HCT116 (cell line): ENCODE data around the gene CDK4. TPM values are rescaled to one million over a fixed set of nuclear protein-coding genes. Genes with fewer than 3 reads are reported as not detected.
"Not testable (repeated sequence)": the region's sequence is repeated elsewhere in the genome, so short reads cannot be mapped to it uniquely, and the experiment has no call there.

Source experiments
- ATAC-seq: fragments of 200-7000 bp; cut with Tn5 transposase; 2 replicates; pipeline ENCODE4 v1.9.1; 2020; ENCODE audit warnings: mild to moderate bottlenecking, moderate library complexity
- BruUV-seq: library from RNA; stranded (reverse); fragments of 400-500 nt; replicated peaks from 2 replicates; lab custom pipeline; 2021; lab: Mats Ljungman, UMichigan
- CTCF ChIA-PET: fragments of 300-600 bp; sonication (Branson Sonifier 250); formaldehyde crosslinking; loops from one replicate; lab custom pipeline; 2021; ENCODE audit warnings: antibody characterized with exemption; lab: Charles Lee
- POLR2A ChIA-PET: fragments of 300-600, 350-600 bp; sonication (Branson Sonifier 250); formaldehyde crosslinking; loops from one replicate; lab custom pipeline; 2021; ENCODE audit warnings: antibody characterized with exemption; lab: Charles Lee
- RAD21 ChIA-PET, 2 experiments: fragments of 300-600 bp; sonication (Branson Sonifier 250); formaldehyde crosslinking; loops; one replicate each; lab custom pipeline; 2023; ENCODE audit warnings: low total read pairs in 2 of 2; ENCODE audit not compliant: uncharacterized antibody in 2 of 2, unreplicated experiment in 2 of 2, low non-redundant PET in 1 of 2; lab: Charles Lee
- DNase-seq: peaks from one replicate; pipeline ENCODE4 v3.0.0-alpha.2; 2010; ENCODE audit warnings: low read depth, low spot score
- H2AFZ ChIP-seq: fragments of 200-600 bp; shearing (Covaris generic), sonication (generic); 2 replicates; pipeline ENCODE4 v1.6.1; 2017; ENCODE audit warnings: low read depth, mixed run types, mixed read lengths, antibody characterized with exemption, low read length; ENCODE audit not compliant: poor library complexity, severe bottlenecking
- H3K27ac ChIP-seq: 2 replicates; pipeline ENCODE4 v1.5.1; 2012; ENCODE audit warnings: low read depth, low read length
- H3K27me3 ChIP-seq: fragments of 200-600 bp; sonication (generic); 2 replicates; pipeline ENCODE4 v1.6.1; 2016; ENCODE audit warnings: mixed run types, low read length, mixed read lengths; ENCODE audit not compliant: insufficient read depth
- H3K36me3 ChIP-seq, 2 experiments: fragments of 200-500 bp in 1 of 2; fragments of 200-600 bp in 1 of 2; sonication (Bioruptor generic) in 1 of 2; sonication (generic) in 1 of 2; 2 replicates each; pipeline versions ENCODE4 v1.5.1 to v1.6.1; 2014 to 2016; ENCODE audit warnings: low read length in 2 of 2, inconsistent platforms in 1 of 2, mixed read lengths in 1 of 2, mixed run types in 1 of 2; ENCODE audit not compliant: insufficient read depth in 2 of 2, control insufficient read depth in 1 of 2
- H3K4me1 ChIP-seq, 2 experiments: fragments of 200-600 bp in 1 of 2; sonication (generic) in 1 of 2; 2 replicates each; pipeline versions ENCODE4 v1.5.1 to v1.6.1; 2012 to 2017; ENCODE audit warnings: low read length in 2 of 2, inconsistent platforms in 1 of 2, mild to moderate bottlenecking in 1 of 2, mixed read lengths in 1 of 2, mixed run types in 1 of 2, moderate library complexity in 1 of 2; ENCODE audit not compliant: insufficient read depth in 2 of 2, control insufficient read depth in 1 of 2
- H3K4me2 ChIP-seq: fragments of 200-600 bp; sonication (generic); 2 replicates; pipeline ENCODE4 v1.6.1; 2017; ENCODE audit warnings: mixed run types, low read length, mixed read lengths
- H3K4me3 ChIP-seq, 2 experiments: fragments of 200-600 bp in 1 of 2; sonication (generic) in 1 of 2; replicated peaks in 1 of 2; 2 replicates each; pipeline ENCODE4 v1.5.1; 2011 to 2016; ENCODE audit warnings: low read length in 2 of 2, control low read depth in 1 of 2, low read depth in 1 of 2, mild to moderate bottlenecking in 1 of 2, mixed read lengths in 1 of 2, mixed run types in 1 of 2
- H3K79me2 ChIP-seq: fragments of 200-600 bp; sonication (generic); 2 replicates; pipeline ENCODE4 v1.6.1; 2017; ENCODE audit warnings: mild to moderate bottlenecking, mixed run types, low read length, moderate library complexity, mixed read lengths; ENCODE audit not compliant: insufficient read depth
- H3K9ac ChIP-seq: fragments of 200-600 bp; sonication (generic); 2 replicates; pipeline ENCODE4 v1.6.1; 2016; ENCODE audit warnings: low read length, mixed read lengths
- H3K9me2 ChIP-seq: fragments of 200-600 bp; sonication (generic), shearing (Covaris generic); 2 replicates; pipeline ENCODE4 v1.6.1; 2017; ENCODE audit warnings: mixed run types, mild to moderate bottlenecking, moderate library complexity; ENCODE audit not compliant: insufficient read depth
- H3K9me3 ChIP-seq, 2 experiments: fragments of 200-500 bp in 1 of 2; fragments of 200-600 bp in 1 of 2; sonication (Bioruptor generic) in 1 of 2; sonication (generic) in 1 of 2; 2 replicates each; pipeline ENCODE4 v1.6.1; 2014 to 2017; ENCODE audit warnings: low read length in 2 of 2, mixed read lengths in 2 of 2, inconsistent platforms in 1 of 2, low read depth in 1 of 2, mild to moderate bottlenecking in 1 of 2, mixed run types in 1 of 2, moderate library complexity in 1 of 2; ENCODE audit not compliant: control insufficient read depth in 1 of 2, insufficient read depth in 1 of 2
- H4K20me1 ChIP-seq: fragments of 200-600 bp; sonication (generic), shearing (Covaris generic); 2 replicates; pipeline ENCODE4 v1.6.1; 2017; ENCODE audit warnings: mixed run types, mild to moderate bottlenecking, moderate library complexity; ENCODE audit not compliant: insufficient read depth
- RAD21 ChIP-seq: IDR thresholded peaks from 2 replicates; pipeline ENCODE4 v1.6.1; 2012; ENCODE audit warnings: low read depth, mild to moderate bottlenecking
- intact Hi-C: fragments of 100-400 bp; cut with micrococcal nuclease; formaldehyde crosslinking; loops from 2 replicates; pipeline ENCODE4 v1.10.0; 2022
- total RNA-seq: library from RNA; stranded (reverse); gene quantifications from one replicate; pipeline ENCODE4 v1.2.1, GENCODE V29; 2021; ENCODE audit not compliant: unreplicated experiment
- TF ChIP-seq, protein P1 (sequence below): IDR thresholded peaks from 2 replicates; pipeline ENCODE4 v1.6.1; 2012; ENCODE audit warnings: low read depth

CDK4 gene
- total RNA-seq, 1 experiment from 2014 or later: 206 TPM

DNA sequence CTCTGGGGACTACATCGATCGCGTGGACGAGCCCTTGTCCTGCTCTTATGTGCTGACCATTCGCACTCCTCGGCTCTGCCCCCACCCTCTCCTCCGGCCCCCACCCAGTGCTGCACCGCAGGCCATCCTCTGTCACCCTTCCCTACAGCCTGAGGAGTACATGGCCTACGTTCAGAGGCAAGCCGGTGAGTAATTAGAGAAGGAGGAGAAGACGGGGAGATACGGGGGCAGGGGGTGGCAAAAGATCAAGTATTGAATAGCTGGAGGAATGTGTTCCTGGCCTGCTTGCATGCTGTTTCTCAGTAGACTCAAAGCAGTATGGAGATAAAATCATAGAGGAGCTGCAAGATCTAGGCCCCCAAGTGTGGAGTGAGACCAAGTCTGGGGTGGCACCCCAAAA is 36.3 kb downstream of the CDK4 start:
- BruUV-seq: no TSS peak
- H3K36me3 ChIP-seq: peaks cover 3 to 13% of the 10 kb centered on the region in 2 experiments; a peak in 3 of 4 replicates
- ChIA-PET RAD21 (no interaction called here), CTCF (interaction anchor here (0.9 kb wide), 1 partner anchor 11 kb away, joined by 3 read pairs; no protein-coding TSS in a partner anchor), POLR2A (no interaction called here)
- TF ChIP-seq RAD21: no peak
- TF ChIP-seq, protein P1, sequence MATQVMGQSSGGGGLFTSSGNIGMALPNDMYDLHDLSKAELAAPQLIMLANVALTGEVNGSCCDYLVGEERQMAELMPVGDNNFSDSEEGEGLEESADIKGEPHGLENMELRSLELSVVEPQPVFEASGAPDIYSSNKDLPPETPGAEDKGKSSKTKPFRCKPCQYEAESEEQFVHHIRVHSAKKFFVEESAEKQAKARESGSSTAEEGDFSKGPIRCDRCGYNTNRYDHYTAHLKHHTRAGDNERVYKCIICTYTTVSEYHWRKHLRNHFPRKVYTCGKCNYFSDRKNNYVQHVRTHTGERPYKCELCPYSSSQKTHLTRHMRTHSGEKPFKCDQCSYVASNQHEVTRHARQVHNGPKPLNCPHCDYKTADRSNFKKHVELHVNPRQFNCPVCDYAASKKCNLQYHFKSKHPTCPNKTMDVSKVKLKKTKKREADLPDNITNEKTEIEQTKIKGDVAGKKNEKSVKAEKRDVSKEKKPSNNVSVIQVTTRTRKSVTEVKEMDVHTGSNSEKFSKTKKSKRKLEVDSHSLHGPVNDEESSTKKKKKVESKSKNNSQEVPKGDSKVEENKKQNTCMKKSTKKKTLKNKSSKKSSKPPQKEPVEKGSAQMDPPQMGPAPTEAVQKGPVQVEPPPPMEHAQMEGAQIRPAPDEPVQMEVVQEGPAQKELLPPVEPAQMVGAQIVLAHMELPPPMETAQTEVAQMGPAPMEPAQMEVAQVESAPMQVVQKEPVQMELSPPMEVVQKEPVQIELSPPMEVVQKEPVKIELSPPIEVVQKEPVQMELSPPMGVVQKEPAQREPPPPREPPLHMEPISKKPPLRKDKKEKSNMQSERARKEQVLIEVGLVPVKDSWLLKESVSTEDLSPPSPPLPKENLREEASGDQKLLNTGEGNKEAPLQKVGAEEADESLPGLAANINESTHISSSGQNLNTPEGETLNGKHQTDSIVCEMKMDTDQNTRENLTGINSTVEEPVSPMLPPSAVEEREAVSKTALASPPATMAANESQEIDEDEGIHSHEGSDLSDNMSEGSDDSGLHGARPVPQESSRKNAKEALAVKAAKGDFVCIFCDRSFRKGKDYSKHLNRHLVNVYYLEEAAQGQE: no peak
- no peaks in the 10 kb centered on the region for H3K79me2 ChIP-seq
- no peaks in the 10 kb centered on the region for H3K9me3 ChIP-seq
- H2AFZ ChIP-seq: no peak overlapping the region
- H3K27me3 ChIP-seq: no peaks in the 10 kb centered on the region
- ATAC-seq (no peak), DNase-seq (no peak)
- H3K9ac ChIP-seq: no peak overlapping the region
- H3K4me3 ChIP-seq: no peak overlapping the region
- H4K20me1 ChIP-seq: no peaks in the 10 kb centered on the region
- no peaks in the 10 kb centered on the region for H3K9me2 ChIP-seq
- no peak overlapping the region for H3K4me2 ChIP-seq
- H3K4me1 ChIP-seq: no peaks in the 10 kb centered on the region
- H3K27ac ChIP-seq: no peak overlapping the region
- intact Hi-C loops: no loop called here

DNA sequence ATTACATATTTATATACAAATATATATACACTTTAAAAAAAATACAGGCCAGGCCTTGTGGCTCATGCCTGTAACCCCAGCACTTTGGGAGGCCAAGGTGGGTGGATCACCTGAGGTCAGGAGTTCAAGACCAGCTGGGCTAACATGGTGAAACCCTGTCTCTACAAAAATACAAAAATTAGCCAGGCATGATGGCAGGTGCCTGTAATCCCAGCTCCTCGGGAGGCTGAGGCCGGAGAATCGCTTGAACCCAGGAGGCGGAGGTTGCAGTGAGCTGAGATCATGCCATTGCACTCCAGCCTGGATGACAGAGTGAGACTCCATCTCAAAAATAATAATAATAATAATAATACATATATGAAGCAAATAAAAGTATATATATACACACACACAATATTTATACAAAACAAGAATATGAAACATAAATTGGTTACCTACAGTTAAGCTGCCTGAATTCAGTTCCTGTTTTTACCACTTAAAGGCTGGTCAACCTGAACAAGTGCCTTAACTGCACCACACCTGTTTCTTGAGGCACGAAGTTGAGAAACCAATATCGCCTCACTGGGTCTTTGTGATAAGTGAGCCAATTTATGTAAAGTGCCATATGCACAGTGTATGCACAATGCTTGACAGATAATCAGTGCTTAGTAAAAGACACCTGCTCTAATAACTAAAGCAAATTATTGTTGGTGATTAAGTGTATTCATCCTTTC is 36.9 kb downstream of the CDK4 start:
- H3K27me3 ChIP-seq, CTCF ChIA-PET, POLR2A ChIA-PET, H3K4me3 ChIP-seq, DNase-seq, ATAC-seq, H4K20me1 ChIP-seq, intact Hi-C loops, BruUV-seq, H3K9me3 ChIP-seq, H3K9ac ChIP-seq, H2AFZ ChIP-seq, H3K4me2 ChIP-seq, H3K27ac ChIP-seq, H3K9me2 ChIP-seq, H3K4me1 ChIP-seq, H3K79me2 ChIP-seq, RAD21 ChIA-PET: not testable (repeated sequence)
- peaks cover 3 to 13% of the 10 kb centered on the region in 2 experiments; a peak in 3 of 4 replicates for H3K36me3 ChIP-seq
